HepG2 (cell line): ENCODE results near the gene EPHA1. TPM values are rescaled to one million over a fixed set of nuclear protein-coding genes. Genes with fewer than 3 reads are reported as not detected.

Experiments used
- HIC2 ChIP-seq: sonication (generic); formaldehyde crosslinking; IDR thresholded peaks from 2 replicates; pipeline ENCODE4 v1.9.0; 2022; ENCODE audit warnings: low read depth, missing genetic modification reagents
- HNRNPK ChIP-seq: fragments of 200-400 bp; formaldehyde crosslinking; IDR thresholded peaks from 2 replicates; pipeline ENCODE4 v1.6.1; 2018; ENCODE audit warnings: low read length, low read depth, moderate library complexity, mild to moderate bottlenecking; ENCODE audit not compliant: poor library complexity, severe bottlenecking
- NFAT5 ChIP-seq: sonication (generic); formaldehyde crosslinking; IDR thresholded peaks from 2 replicates; pipeline ENCODE4 v1.4.0; 2020; ENCODE audit warnings: missing genetic modification reagents
- PRDM10 ChIP-seq: sonication (generic); formaldehyde crosslinking; IDR thresholded peaks from 2 replicates; pipeline ENCODE4 v1.4.0; 2020; ENCODE audit warnings: low read depth, missing genetic modification reagents
- RFXANK ChIP-seq: IDR thresholded peaks from 2 replicates; pipeline ENCODE4 v1.6.1; 2016
- RXRA ChIP-seq: sonication (generic); formaldehyde crosslinking; IDR thresholded peaks from 2 replicates; pipeline ENCODE4 v1.5.1; 2020; ENCODE audit warnings: missing genetic modification reagents
- SOX13 ChIP-seq, 3 experiments: fragments of 450-650 bp in 1 of 3; sonication (generic) in 1 of 3; formaldehyde crosslinking in 1 of 3; IDR thresholded peaks in 2 of 3; conservative IDR thresholded peaks in 1 of 3; 2 replicates each; pipeline versions ENCODE4 v1.5.0 to v1.6.1; 2016 to 2020; ENCODE audit warnings: antibody characterized with exemption in 1 of 3, mild to moderate bottlenecking in 1 of 3, missing compliant biosample characterization in 1 of 3, missing genetic modification reagents in 1 of 3, moderate library complexity in 1 of 3
- SP140L ChIP-seq: sonication (generic); formaldehyde crosslinking; IDR thresholded peaks from 2 replicates; pipeline ENCODE4 v1.4.0; 2020; ENCODE audit warnings: missing genetic modification reagents, borderline replicate concordance
- TOPORS ChIP-seq: sonication (generic); formaldehyde crosslinking; IDR thresholded peaks from 2 replicates; pipeline ENCODE4 v1.8.0; 2023; ENCODE audit warnings: mild to moderate bottlenecking, missing genetic modification reagents
- TRIM22 ChIP-seq: fragments of 450-650 bp; IDR thresholded peaks from 2 replicates; pipeline ENCODE4 v1.6.1; 2017
- ZKSCAN5 ChIP-seq: sonication (generic); formaldehyde crosslinking; IDR thresholded peaks from 2 replicates; pipeline ENCODE4 v1.5.1; 2020; ENCODE audit warnings: mild to moderate bottlenecking, missing genetic modification reagents
- ZNF3 ChIP-seq: IDR thresholded peaks from 2 replicates; pipeline ENCODE4 v1.7.0; 2017; ENCODE audit warnings: inconsistent platforms
- ZSCAN5A ChIP-seq: sonication (generic); formaldehyde crosslinking; IDR thresholded peaks from 2 replicates; pipeline ENCODE4 v1.8.0; 2022; ENCODE audit warnings: mild to moderate bottlenecking, missing genetic modification reagents, borderline replicate concordance
- polyA plus RNA-seq, 8 experiments: library from polyadenylated mRNA; depleted of rRNA in 3 of 8; stranded (reverse) in 7 of 8; unstranded in 1 of 8; fragments of >200 nt; fragmentation: Illumina TruSeq in 4 of 8; extraction: Trizol in 4 of 8; gene quantifications; 2 replicates each; pipeline versions ENCODE4 v1.2.1 to v1.2.3, GENCODE V29; 2011 to 2016; ENCODE audit warnings: low read depth in 4 of 8, missing spikeins in 1 of 8, mixed read lengths in 1 of 8; ENCODE audit not compliant: insufficient read depth in 1 of 8
- total RNA-seq, 5 experiments: library from RNA; depleted of rRNA; stranded (reverse); fragments of >200 nt; fragmentation: Illumina TruSeq; extraction: Trizol; gene quantifications; 2 replicates each; pipeline ENCODE4 v1.2.3, GENCODE V29; 2016; ENCODE audit warnings: low read depth in 1 of 5

EPHA1 gene
- total and polyA plus RNA-seq, 2 of the 13 experiments (the other 11 are each of a cell fraction or from before 2014, with no cell fraction given) = 4.6 to 17.1 TPM

- TF ChIP-seq TOPORS (CRISPR knock-in tag) (no peak), RXRA (CRISPR knock-in tag) (peak; percentile 93), PRDM10 (0 out of 2 replicates have a peak, but pooled peaks have one; percentile 27), RFXANK (CRISPR knock-in tag) (0 out of 2 replicates have a peak, but pooled peaks have one; percentile 41), SP140L (CRISPR knock-in tag) (no peak), ZKSCAN5 (no peak), ZNF3 (CRISPR knock-in tag) (no peak), HNRNPK (no peak), TRIM22 (no peak), ZSCAN5A (CRISPR knock-in tag) (no peak; the same call in 1 of the 2 replicates), HIC2 (CRISPR knock-in tag) (peak; percentile 72; the same call in 1 of the 2 replicates), SOX13 (IDR thresholded peaks at IDR 0.05) (no peak), SOX13 (CRISPR knock-in tag; conservative IDR thresholded peaks at IDR 0.05 in 1 of 2, IDR thresholded peaks at IDR 0.05 in 1 of 2) (peak in 1 of 2 experiments; percentile 80; a peak in 2 of 4 replicates), NFAT5 (CRISPR knock-in tag) (no peak)
These were observed 15.2 kb downstream of the EPHA1 start (continued) for GRCh38 chr7:143393267-143394041.
